Neural cell (in vitro differentiated cells): Measurements from ENCODE around the gene ASCL2. TPM values are rescaled to one million over a fixed set of nuclear protein-coding genes. Genes with fewer than 3 reads are reported as not detected.

ENCODE experiments used
- H2AFZ ChIP-seq: fragments of 200-600, 300-800 bp; sonication (generic), shearing (Covaris generic); 2 replicates; pipeline ENCODE4 v1.6.0; 2014; ENCODE audit warnings: low read depth, mild to moderate bottlenecking, antibody characterized with exemption, low read length, moderate library complexity
- H3F3A ChIP-seq: fragments of 200-600 bp; shearing (Covaris generic); 2 replicates; pipeline ENCODE4 v1.6.1; 2016; ENCODE audit warnings: mild to moderate bottlenecking, moderate library complexity, mixed read lengths, antibody characterized with exemption, low read length; ENCODE audit not compliant: insufficient read depth, poor library complexity, severe bottlenecking
- H3K27ac ChIP-seq: fragments of 200-600, 300-800 bp; sonication (generic), shearing (Covaris generic); 2 replicates; pipeline ENCODE4 v1.5.1; 2014; ENCODE audit warnings: mild to moderate bottlenecking, low read length, moderate library complexity
- H3K27me3 ChIP-seq: fragments of 300-800, 200-600 bp; sonication (generic), shearing (Covaris generic); 2 replicates; pipeline ENCODE4 v1.6.0; 2014; ENCODE audit warnings: mild to moderate bottlenecking, low read depth, low read length, moderate library complexity; ENCODE audit not compliant: insufficient read depth
- H3K36me3 ChIP-seq: fragments of 300-800, 200-600 bp; sonication (generic), shearing (Covaris generic); 2 replicates; pipeline ENCODE4 v1.5.1; 2014; ENCODE audit warnings: mild to moderate bottlenecking, antibody characterized with exemption, low read length, moderate library complexity; ENCODE audit not compliant: insufficient read depth
- H3K4me2 ChIP-seq: fragments of 300-800, 200-600 bp; sonication (generic), shearing (Covaris generic); 2 replicates; pipeline ENCODE4 v1.6.0; 2014; ENCODE audit warnings: mild to moderate bottlenecking, low read length
- H3K4me3 ChIP-seq: fragments of 300-800, 200-600 bp; sonication (generic), shearing (Covaris generic); 2 replicates; pipeline ENCODE4 v1.5.1; 2014; ENCODE audit warnings: mild to moderate bottlenecking, low read length, moderate library complexity
- H3K79me2 ChIP-seq: fragments of 200-600 bp; shearing (Covaris generic); replicated peaks from 2 replicates; pipeline ENCODE4 v1.6.0; 2014; ENCODE audit warnings: mild to moderate bottlenecking, low read length, moderate library complexity; ENCODE audit not compliant: insufficient read depth
- H3K9ac ChIP-seq: fragments of 300-800, 200-600 bp; sonication (generic), shearing (Covaris generic); 2 replicates; pipeline ENCODE4 v1.6.1; 2016; ENCODE audit warnings: mild to moderate bottlenecking, low read length, mixed read lengths
- H3K9me2 ChIP-seq: fragments of 200-600 bp; shearing (Covaris generic); 2 replicates; pipeline ENCODE4 v1.6.1; 2016; ENCODE audit warnings: mild to moderate bottlenecking, low read length, mixed read lengths; ENCODE audit not compliant: insufficient read depth
- H3K9me3 ChIP-seq: fragments of 200-600, 300-800 bp; sonication (generic), shearing (Covaris generic); 2 replicates; pipeline ENCODE4 v1.6.1; 2016; ENCODE audit warnings: mild to moderate bottlenecking, mixed run types, low read length, moderate library complexity, mixed read lengths
- H4K20me1 ChIP-seq: fragments of 200-600 bp; shearing (Covaris generic); 2 replicates; pipeline ENCODE4 v1.6.1; 2016; ENCODE audit warnings: mild to moderate bottlenecking, mixed run types; ENCODE audit not compliant: insufficient read depth
- CTCF ChIP-seq: fragments of 450-650 bp; IDR thresholded peaks from 2 replicates; pipeline ENCODE4 v1.5.1; 2014; ENCODE audit warnings: antibody characterized with exemption, mild to moderate bottlenecking, moderate library complexity; ENCODE audit not compliant: poor library complexity, severe bottlenecking
- EP300 ChIP-seq: fragments of 450-650 bp; conservative IDR thresholded peaks from 2 replicates; pipeline ENCODE4 v1.6.1; 2014; ENCODE audit warnings: antibody characterized with exemption, mild to moderate bottlenecking, moderate library complexity; ENCODE audit not compliant: poor library complexity, severe bottlenecking
- EZH2 ChIP-seq: fragments of 200-600, 300-800 bp; shearing (Covaris generic), sonication (generic); IDR thresholded peaks from 2 replicates; pipeline ENCODE4 v1.6.1; 2014; ENCODE audit warnings: antibody characterized with exemption, low read length, borderline replicate concordance, mild to moderate bottlenecking; ENCODE audit not compliant: insufficient read depth, poor library complexity, severe bottlenecking
- MXI1 ChIP-seq: fragments of 450-650 bp; conservative IDR thresholded peaks from 2 replicates; pipeline ENCODE4 v1.6.1; 2014; ENCODE audit warnings: antibody characterized with exemption, mild to moderate bottlenecking; ENCODE audit not compliant: poor library complexity, severe bottlenecking
- POLR2AphosphoS5 ChIP-seq: IDR thresholded peaks from 2 replicates; pipeline ENCODE4 v1.6.1; 2012
- RAD21 ChIP-seq: fragments of 450-650 bp; conservative IDR thresholded peaks from 2 replicates; pipeline ENCODE4 v1.6.1; 2014; ENCODE audit warnings: antibody characterized with exemption, mild to moderate bottlenecking, moderate library complexity
- TAF1 ChIP-seq: IDR thresholded peaks from 2 replicates; pipeline ENCODE4 v1.6.1; 2012; ENCODE audit warnings: low read depth
- polyA plus RNA-seq: library from polyadenylated mRNA; depleted of rRNA; stranded (reverse); fragments of >200 nt; gene quantifications from 2 replicates; pipeline ENCODE4 v1.2.3, GENCODE V29; 2014

Gene ASCL2
- polyA plus RNA-seq, 1 donor from 2014 or later: not detected

- Histone ChIP-seq H3K79me2 (no peaks in the 10 kb centered on the region), H3K27me3 (peaks cover 60% of the 10 kb centered on the region), H3K9ac (no peak overlapping the region), H2AFZ (no peak overlapping the region), H3F3A (no peaks in the 10 kb centered on the region), H3K9me3 (no peaks in the 10 kb centered on the region), H4K20me1 (no peaks in the 10 kb centered on the region), H3K36me3 (no peaks in the 10 kb centered on the region), H3K4me3 (peak overlapping the region; percentile 59), H3K9me2 (no peaks in the 10 kb centered on the region), H3K4me2 (no peak overlapping the region), H3K27ac (no peak overlapping the region)
- TF ChIP-seq EP300 (no peak), EZH2 (peak; percentile 82)
Observed at GRCh38 chr11:2268729-2269600, 1.4 kb downstream of the ASCL2 start.

- no peak overlapping the region for H3K4me2 ChIP-seq
- no peaks in the 10 kb centered on the region for H3F3A ChIP-seq
- no peaks in the 10 kb centered on the region for H3K9me3 ChIP-seq
- peaks cover 57% of the 10 kb centered on the region for H3K27me3 ChIP-seq
- no peaks in the 10 kb centered on the region for H3K36me3 ChIP-seq
- no peak overlapping the region for H3K27ac ChIP-seq
- no peak for TF ChIP-seq MXI1
- no peak for TF ChIP-seq TAF1
- no peak overlapping the region for H2AFZ ChIP-seq
- H3K4me3 ChIP-seq: peak overlapping the region; percentile 59
- no peaks in the 10 kb centered on the region for H3K9me2 ChIP-seq
- H3K9ac ChIP-seq: no peak overlapping the region
- H4K20me1 ChIP-seq: no peaks in the 10 kb centered on the region
- no peaks in the 10 kb centered on the region for H3K79me2 ChIP-seq
Observed at GRCh38 chr11:2267851-2268728, 2.3 kb downstream of the ASCL2 start.

GRCh38 chr11:2267306-2267850 lies 3.0 kb downstream of the ASCL2 start:
- Histone ChIP-seq H3F3A (no peaks in the 10 kb centered on the region), H3K9me2 (no peaks in the 10 kb centered on the region), H3K27me3 (peaks cover 50% of the 10 kb centered on the region), H3K9ac (no peak overlapping the region), H3K4me2 (no peak overlapping the region), H2AFZ (no peak overlapping the region), H3K79me2 (no peaks in the 10 kb centered on the region), H4K20me1 (no peaks in the 10 kb centered on the region), H3K4me3 (no peak overlapping the region), H3K9me3 (no peaks in the 10 kb centered on the region), H3K36me3 (no peaks in the 10 kb centered on the region), H3K27ac (no peak overlapping the region)
- TF ChIP-seq CTCF (no peak), TAF1 (no peak), RAD21 (no peak), POLR2AphosphoS5 (no peak)
